Stimulated activated memory B cell treated with anti-CD40 and anti-IgM and Interleukin-4, amounts not matched to agents 10 μg/mL and 1 μg/mL and 100 μg/mL, for 72 hours (primary cell): Measurements from ENCODE around the gene PPP2R2D.
A peak's percentile ranks its signal among the peaks of the same experiment; 100 is the strongest.

Source experiments
- ATAC-seq: fragments of 150-1000 bp; cut with Tn5 transposase; 2 replicates; pipeline ENCODE4 v1.10.0; 2021
- H3K27ac Mint-ChIP-seq: one replicate; pipeline ENCODE4 v1.8.0; 2022; ENCODE audit warnings: mild to moderate bottlenecking, mixed read lengths
- H3K27me3 Mint-ChIP-seq: one replicate; pipeline ENCODE4 v1.8.0; 2022; ENCODE audit warnings: mixed read lengths
- H3K36me3 Mint-ChIP-seq: one replicate; pipeline ENCODE4 v1.8.0; 2022; ENCODE audit warnings: mixed read lengths
- H3K4me1 Mint-ChIP-seq: one replicate; pipeline ENCODE4 v1.8.0; 2022; ENCODE audit warnings: mixed read lengths
- H3K4me3 Mint-ChIP-seq: one replicate; pipeline ENCODE4 v1.8.0; 2022; ENCODE audit warnings: mild to moderate bottlenecking, moderate library complexity, mixed read lengths
- H3K9me3 Mint-ChIP-seq: one replicate; pipeline ENCODE4 v1.8.0; 2022; ENCODE audit warnings: mixed read lengths

Gene PPP2R2D

GRCh38 chr10:131891929-131892805 lies 8.6 kb upstream of the PPP2R2D start:
- no peak overlapping the region for H3K27ac Mint-ChIP-seq
- no peak overlapping the region for H3K4me3 Mint-ChIP-seq
- H3K27me3 Mint-ChIP-seq, result peaks cover 12% of the 10 kb centered on the region
- no peaks in the 10 kb centered on the region for H3K9me3 Mint-ChIP-seq
- H3K4me1 Mint-ChIP-seq, result no peaks in the 10 kb centered on the region
- no peaks in the 10 kb centered on the region for H3K36me3 Mint-ChIP-seq
- ATAC-seq, result no peak

DNA sequence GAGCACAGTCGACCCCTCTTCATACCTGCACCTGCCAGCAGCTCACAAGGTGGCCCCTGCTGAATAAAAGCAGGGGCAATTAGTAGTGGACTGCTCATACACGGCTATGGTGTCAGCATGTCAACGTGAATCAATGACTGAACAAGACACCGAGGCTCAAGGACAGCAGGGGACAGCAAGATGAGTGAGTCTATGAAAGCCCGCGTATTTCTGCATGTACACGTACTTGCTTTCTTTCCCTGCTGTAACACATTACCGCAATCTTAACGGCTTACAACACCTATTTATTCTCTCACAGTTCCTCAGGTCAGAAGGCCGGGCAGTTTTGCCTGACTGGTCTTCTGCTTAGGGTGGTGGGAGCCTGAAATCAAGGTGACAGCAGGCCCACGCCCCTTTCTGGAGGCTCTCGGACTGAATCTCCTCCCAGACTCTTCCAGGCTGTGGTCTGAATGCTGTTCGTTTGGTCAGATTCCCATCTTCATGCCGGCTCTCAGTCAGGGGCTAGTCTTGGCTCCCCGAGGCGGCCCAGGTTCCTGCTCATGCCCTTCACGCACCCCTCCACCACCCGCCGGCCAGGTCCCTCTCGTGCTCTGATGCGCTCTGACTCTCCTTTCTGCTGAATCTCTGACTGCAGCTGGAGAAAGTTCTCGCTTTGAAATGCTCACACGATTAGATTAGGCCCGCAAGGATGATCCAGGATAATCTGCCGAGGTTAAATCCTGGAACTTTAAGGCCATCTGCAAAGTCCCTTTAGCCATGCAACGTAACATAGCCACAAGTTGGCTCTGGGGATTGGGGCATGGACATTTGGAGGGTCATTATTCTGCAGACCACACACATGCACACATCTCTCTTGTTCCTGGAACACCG lies 7.8 kb upstream of the PPP2R2D start:
- no peak overlapping the region for H3K4me3 Mint-ChIP-seq
- peaks cover 12% of the 10 kb centered on the region for H3K27me3 Mint-ChIP-seq
- no peaks in the 10 kb centered on the region for H3K36me3 Mint-ChIP-seq
- H3K4me1 Mint-ChIP-seq, result no peaks in the 10 kb centered on the region
- ATAC-seq, result no peak
- H3K27ac Mint-ChIP-seq, result no peak overlapping the region
- no peaks in the 10 kb centered on the region for H3K9me3 Mint-ChIP-seq

DNA sequence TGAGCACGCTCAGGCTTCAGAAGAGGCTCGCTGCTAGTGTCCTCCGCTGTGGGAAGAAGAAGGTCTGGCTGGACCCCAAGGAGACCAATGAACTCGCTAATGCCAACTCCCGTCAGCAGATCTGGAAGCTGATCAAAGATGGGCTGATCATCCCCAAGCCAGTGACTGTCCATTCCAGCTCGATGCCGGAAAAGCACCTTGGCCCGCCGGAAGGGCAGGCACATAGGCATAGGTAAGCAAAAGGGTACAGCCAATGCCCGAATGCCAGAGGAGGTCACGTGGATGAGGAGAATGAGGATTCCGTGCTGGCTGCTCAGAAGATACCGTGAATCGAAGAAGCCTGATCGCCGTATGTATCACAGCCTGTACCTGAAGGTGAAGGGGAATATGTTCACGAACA lies 5.7 kb upstream of the PPP2R2D start:
- no peaks in the 10 kb centered on the region for H3K36me3 Mint-ChIP-seq
- peaks cover 8% of the 10 kb centered on the region for H3K4me1 Mint-ChIP-seq
- H3K9me3 Mint-ChIP-seq, result no peaks in the 10 kb centered on the region
- H3K27ac Mint-ChIP-seq, result no peak overlapping the region
- H3K4me3 Mint-ChIP-seq, result no peak overlapping the region
- H3K27me3 Mint-ChIP-seq, result peaks cover 32% of the 10 kb centered on the region
- no peak for ATAC-seq

- no peaks in the 10 kb centered on the region for H3K9me3 Mint-ChIP-seq
- H3K36me3 Mint-ChIP-seq, result no peaks in the 10 kb centered on the region
- H3K4me3 Mint-ChIP-seq, result no peak overlapping the region
- H3K27ac Mint-ChIP-seq, result no peak overlapping the region
- H3K27me3 Mint-ChIP-seq, result peaks cover 32% of the 10 kb centered on the region
- no peak for ATAC-seq
- peaks cover 11% of the 10 kb centered on the region for H3K4me1 Mint-ChIP-seq
These were observed 4.4 kb upstream of the PPP2R2D start for GRCh38 chr10:131896403-131896802.

DNA sequence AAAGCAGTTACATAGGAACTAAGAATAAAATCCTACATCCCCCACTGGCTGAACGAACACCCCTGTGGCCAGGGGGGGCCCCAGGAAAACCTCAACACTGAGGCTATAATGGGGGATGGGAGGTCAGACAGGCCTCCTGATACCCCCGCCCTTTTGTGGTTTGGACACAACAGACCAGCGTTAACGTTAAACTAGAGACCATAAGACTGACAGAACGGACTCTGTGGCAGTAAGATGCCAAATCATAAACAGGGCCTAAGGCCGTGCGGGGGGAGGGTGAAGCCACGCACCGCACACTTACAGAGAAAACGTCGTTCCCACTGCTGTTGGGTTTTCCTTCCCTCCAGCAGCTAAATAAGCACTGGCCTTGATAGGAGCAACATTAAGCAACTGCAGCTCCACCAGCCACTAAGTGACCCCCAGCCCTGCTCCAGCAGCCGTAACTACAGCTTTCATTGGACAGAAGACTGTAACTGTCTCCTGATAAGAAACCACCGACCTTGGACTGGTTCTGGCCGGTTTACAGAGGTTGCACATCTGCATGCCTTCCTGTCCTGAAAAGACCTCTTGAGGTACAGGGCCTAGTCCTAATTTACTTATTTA lies 3.4 kb upstream of the PPP2R2D start:
- Mint-ChIP-seq H3K4me1 (peaks cover 18% of the 10 kb centered on the region), H3K36me3 (no peaks in the 10 kb centered on the region)

GRCh38 chr10:131898061-131898460 lies 2.7 kb upstream of the PPP2R2D start:
- peaks cover 24% of the 10 kb centered on the region for H3K4me1 Mint-ChIP-seq
- H3K9me3 Mint-ChIP-seq, result no peaks in the 10 kb centered on the region
- H3K27ac Mint-ChIP-seq, result no peak overlapping the region
- H3K27me3 Mint-ChIP-seq, result peaks cover 30% of the 10 kb centered on the region
- H3K36me3 Mint-ChIP-seq, result no peaks in the 10 kb centered on the region
- no peak for ATAC-seq
- H3K4me3 Mint-ChIP-seq, result no peak overlapping the region

More for the DNA sequence above, 3.4 kb upstream of the PPP2R2D start:
- Mint-ChIP-seq H3K27me3 (peaks cover 32% of the 10 kb centered on the region), H3K27ac (no peak overlapping the region), H3K4me3 (no peak overlapping the region), H3K9me3 (no peaks in the 10 kb centered on the region)
- no peak for ATAC-seq

- Mint-ChIP-seq H3K9me3 (no peaks in the 10 kb centered on the region), H3K4me3 (no peak overlapping the region), H3K27ac (no peak overlapping the region), H3K36me3 (peaks cover 4% of the 10 kb centered on the region), H3K4me1 (peaks cover 31% of the 10 kb centered on the region), H3K27me3 (peaks cover 23% of the 10 kb centered on the region)
- ATAC-seq, result no peak
These were observed 2.1 kb upstream of the PPP2R2D start for GRCh38 chr10:131898713-131899112.

GRCh38 chr10:131899116-131899690 lies 1.6 kb upstream of the PPP2R2D start:
- H3K27ac Mint-ChIP-seq, result no peak overlapping the region
- no peaks in the 10 kb centered on the region for H3K9me3 Mint-ChIP-seq
- ATAC-seq, result no peak
- H3K4me1 Mint-ChIP-seq, result peaks cover 34% of the 10 kb centered on the region
- peaks cover 5% of the 10 kb centered on the region for H3K36me3 Mint-ChIP-seq
- H3K4me3 Mint-ChIP-seq, result no peak overlapping the region
- H3K27me3 Mint-ChIP-seq, result peaks cover 20% of the 10 kb centered on the region

DNA sequence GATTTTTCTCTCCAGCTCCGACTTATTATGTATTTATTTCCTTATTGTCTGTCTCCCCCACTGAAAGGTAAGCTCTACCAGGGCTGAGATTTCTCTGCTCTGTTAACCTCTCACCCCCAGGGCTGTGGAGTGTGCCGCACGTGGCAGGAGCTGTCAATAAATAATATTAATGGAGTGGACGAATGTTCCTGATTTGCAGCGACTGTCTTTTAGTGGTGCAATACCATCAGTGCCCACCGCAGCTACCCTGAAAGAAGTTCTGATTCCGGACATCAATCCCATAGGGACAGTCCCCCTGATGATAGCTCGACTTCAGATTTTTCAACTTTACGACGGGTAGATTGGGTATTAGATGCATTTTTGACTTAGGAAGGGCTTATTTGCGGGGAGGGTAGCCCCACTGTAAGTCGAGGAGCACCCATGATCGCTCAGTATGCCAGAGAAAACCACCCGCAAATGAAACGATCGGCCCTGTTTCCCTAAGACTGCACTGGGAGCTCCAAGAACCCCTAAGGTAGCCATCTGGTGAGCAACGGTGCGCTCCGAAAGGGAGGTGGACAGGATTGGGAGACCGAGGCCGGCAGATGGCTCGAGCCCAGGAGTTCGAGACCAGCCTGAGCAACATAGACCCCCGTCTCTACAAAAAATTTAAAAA lies 986 bp upstream of the PPP2R2D start:
- no peak for ATAC-seq
- Mint-ChIP-seq H3K4me3 (peak overlapping the region; percentile 85), H3K36me3 (peaks cover 5% of the 10 kb centered on the region), H3K27me3 (peaks cover 20% of the 10 kb centered on the region), H3K27ac (peak overlapping the region; percentile 82), H3K4me1 (peaks cover 40% of the 10 kb centered on the region), H3K9me3 (no peaks in the 10 kb centered on the region)

DNA sequence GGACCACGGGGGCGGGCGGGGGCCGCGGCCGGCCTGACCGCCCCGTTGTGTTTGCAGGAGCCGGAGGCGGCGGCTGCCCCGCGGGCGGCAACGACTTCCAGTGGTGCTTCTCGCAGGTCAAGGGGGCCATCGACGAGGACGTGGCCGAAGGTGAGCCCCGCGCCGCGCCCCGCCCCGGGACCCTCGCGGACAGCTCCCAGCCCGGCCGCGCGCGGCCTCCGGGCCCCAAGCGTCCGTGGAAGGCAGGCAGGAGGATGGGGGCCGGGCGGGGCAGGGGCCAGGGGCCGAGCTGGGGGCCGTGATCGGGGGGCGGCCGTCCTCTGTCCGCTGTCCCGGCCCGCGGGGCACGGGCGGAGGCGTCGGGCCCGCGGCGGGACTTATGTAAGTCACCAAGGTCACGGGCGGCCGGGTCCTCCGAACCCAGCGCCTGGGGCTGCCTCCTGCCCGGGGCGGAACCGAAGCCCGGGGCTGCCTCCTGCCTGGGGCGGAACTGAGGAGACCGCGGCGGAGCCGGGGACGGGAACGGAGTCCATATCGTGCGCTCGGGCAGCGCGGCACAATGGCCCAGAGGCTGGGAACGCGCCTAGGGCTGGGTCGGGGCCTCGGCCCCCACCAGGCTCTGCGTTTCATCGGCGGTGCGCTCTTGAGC lies 497 bp downstream of the PPP2R2D start:
- no peaks in the 10 kb centered on the region for H3K9me3 Mint-ChIP-seq
- H3K4me3 Mint-ChIP-seq, result peak overlapping the region; percentile 79
- peaks cover 20% of the 10 kb centered on the region for H3K27me3 Mint-ChIP-seq
- ATAC-seq, result peak; percentile 55
- H3K36me3 Mint-ChIP-seq, result peaks cover 9% of the 10 kb centered on the region
- peak overlapping the region; percentile 74 for H3K27ac Mint-ChIP-seq
- peaks cover 53% of the 10 kb centered on the region for H3K4me1 Mint-ChIP-seq

GRCh38 chr10:131902211-131902610 lies 1.4 kb downstream of the PPP2R2D start:
- H3K4me3 Mint-ChIP-seq, result peak overlapping the region; percentile 79
- peaks cover 57% of the 10 kb centered on the region for H3K4me1 Mint-ChIP-seq
- peak overlapping the region; percentile 74 for H3K27ac Mint-ChIP-seq
- peaks cover 20% of the 10 kb centered on the region for H3K27me3 Mint-ChIP-seq
- peaks cover 12% of the 10 kb centered on the region for H3K36me3 Mint-ChIP-seq
- no peaks in the 10 kb centered on the region for H3K9me3 Mint-ChIP-seq
- no peak for ATAC-seq

GRCh38 chr10:131902691-131903090 lies 1.9 kb downstream of the PPP2R2D start:
- Mint-ChIP-seq H3K9me3 (no peaks in the 10 kb centered on the region), H3K4me1 (peaks cover 57% of the 10 kb centered on the region), H3K4me3 (peak overlapping the region; percentile 33), H3K27ac (peak overlapping the region; percentile 74), H3K27me3 (peaks cover 20% of the 10 kb centered on the region), H3K36me3 (peaks cover 12% of the 10 kb centered on the region)
- no peak for ATAC-seq

DNA sequence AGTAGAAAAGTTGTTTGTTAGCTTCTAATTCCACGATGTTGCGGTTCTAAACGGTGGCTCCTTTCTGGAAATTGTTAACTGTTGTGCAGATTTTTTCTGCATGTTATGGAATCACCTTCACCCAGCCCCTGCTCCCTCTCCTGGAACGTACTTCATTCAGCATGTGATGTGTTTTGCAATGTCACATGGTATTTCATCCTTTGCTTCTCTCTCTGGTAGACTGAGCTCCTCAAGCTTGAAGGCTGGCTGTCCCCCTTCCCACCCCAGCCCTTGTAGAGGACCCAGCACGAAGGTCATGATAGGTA lies 4.4 kb downstream of the PPP2R2D start:
- H3K36me3 Mint-ChIP-seq, result peaks cover 18% of the 10 kb centered on the region
- no peak overlapping the region for H3K4me3 Mint-ChIP-seq
- no peak overlapping the region for H3K27ac Mint-ChIP-seq
- peaks cover 62% of the 10 kb centered on the region for H3K4me1 Mint-ChIP-seq
- H3K9me3 Mint-ChIP-seq, result no peaks in the 10 kb centered on the region
- no peak for ATAC-seq
- no peaks in the 10 kb centered on the region for H3K27me3 Mint-ChIP-seq

- H3K27ac Mint-ChIP-seq, result no peak overlapping the region
- no peaks in the 10 kb centered on the region for H3K27me3 Mint-ChIP-seq
- no peaks in the 10 kb centered on the region for H3K9me3 Mint-ChIP-seq
- H3K36me3 Mint-ChIP-seq, result peaks cover 18% of the 10 kb centered on the region
- peaks cover 61% of the 10 kb centered on the region for H3K4me1 Mint-ChIP-seq
- no peak overlapping the region for H3K4me3 Mint-ChIP-seq
- ATAC-seq, result no peak
These were observed 4.9 kb downstream of the PPP2R2D start for GRCh38 chr10:131905603-131906268.
